EH (cell line): Measurements from ENCODE around the gene CKS1B.
"Not testable (repeated sequence)": the region's sequence is repeated elsewhere in the genome, so short reads cannot be mapped to it uniquely, and the experiment has no call there.

Experiments
- DNase-seq: peaks from one replicate; pipeline ENCODE4 v3.0.0-alpha.2; 2015; ENCODE audit warnings: low read depth

The CKS1B gene

GRCh38 chr1:154964359-154964758, 10.1 kb upstream of the CKS1B start:
- no peak for DNase-seq

- DNase-seq = no peak
Observed at GRCh38 chr1:154966111-154966510, 8.4 kb upstream of the CKS1B start.

DNA sequence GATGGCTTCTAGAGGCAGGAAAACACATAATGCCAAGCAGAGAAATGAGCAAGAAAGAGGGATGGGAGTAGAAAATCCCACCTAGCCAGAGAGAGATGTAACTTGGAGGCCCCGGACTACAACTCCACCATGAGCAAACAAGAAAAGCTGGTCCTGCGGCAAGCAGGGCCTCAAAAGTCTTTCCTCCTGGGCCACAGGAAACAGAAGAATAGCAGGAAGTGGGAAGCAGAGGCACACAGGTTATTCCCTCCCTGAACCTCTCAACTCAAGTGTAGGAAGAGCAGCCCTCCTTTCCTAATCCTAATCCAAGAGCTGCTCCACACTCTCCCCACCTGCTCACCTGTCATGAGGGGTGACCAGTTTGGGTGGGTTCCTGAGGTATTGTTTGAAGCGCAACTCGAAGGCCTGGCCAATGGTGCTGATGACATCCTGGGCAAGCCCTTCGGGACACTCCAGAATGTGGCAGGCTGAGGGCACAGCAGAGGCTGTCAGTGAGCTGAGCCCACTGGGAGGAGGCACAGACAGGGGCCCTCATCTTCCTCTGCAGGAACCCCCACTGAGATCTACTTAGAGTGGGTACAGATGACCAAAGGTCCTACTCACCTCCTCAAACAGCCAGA, 7.0 kb upstream of the CKS1B start:
- no peak for DNase-seq

DNA sequence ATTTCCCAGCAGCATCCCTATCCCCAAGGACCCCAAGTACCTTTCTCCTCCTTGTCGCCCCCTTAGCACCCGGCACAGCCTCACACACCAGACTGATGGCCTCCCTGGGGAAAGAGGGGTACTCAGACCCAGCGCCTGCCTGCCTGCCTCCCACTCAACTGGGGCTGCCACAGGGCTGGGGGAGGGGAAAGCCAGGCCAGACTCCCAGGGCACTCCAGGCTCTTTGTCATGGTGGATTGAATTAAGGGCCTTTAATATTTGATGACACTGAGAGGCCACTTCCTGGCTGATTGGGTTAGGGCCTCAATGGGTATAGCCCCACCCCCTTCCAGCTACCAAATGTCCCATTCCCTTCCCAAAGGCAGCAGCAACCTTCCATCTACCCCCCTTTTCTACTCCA, 5.8 kb upstream of the CKS1B start:
- DNase-seq = no peak

- DNase-seq = no peak
Observed at GRCh38 chr1:154969246-154969645, 5.2 kb upstream of the CKS1B start.

DNA sequence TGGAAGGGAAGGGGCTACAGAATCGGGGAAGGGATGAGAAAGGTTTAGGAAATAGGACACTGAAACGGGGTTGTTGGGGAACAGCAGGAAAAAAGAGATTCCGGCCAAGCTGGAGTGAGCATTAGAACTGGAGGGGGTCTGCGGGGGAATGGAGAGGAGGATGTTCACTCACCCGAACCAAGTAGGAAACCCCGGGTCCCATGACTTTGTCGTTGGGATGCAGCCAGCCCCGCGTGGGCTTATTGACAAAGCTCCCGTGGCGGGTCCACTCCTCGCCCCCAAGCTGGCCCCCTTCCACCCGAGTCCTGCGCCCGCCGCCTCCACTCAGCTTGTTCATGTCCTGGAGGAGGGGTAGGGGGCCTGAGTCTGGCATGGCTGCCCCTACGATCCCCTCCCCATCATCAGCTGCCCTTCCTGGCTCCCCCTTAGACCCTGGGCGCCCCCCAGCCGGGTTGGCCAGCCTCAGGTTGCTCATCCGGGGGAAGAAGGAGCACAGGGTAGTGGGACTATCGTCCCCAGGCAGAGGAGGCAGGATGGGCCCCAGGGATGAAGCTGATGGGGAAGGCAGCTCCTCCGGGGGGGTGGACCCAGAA, 4.5 kb upstream of the CKS1B start:
- DNase-seq = no peak

- peak; percentile 98 for DNase-seq
Observed at GRCh38 chr1:154970631-154971340, 3.7 kb upstream of the CKS1B start, which contains the start of gene SHC1. SHC1 (minus strand) TSS chr1:154970747; CDS start chr1:154970526, 221 bp downstream.

- no peak for DNase-seq
Observed at GRCh38 chr1:154971341-154971998, 3.0 kb upstream of the CKS1B start.

GRCh38 chr1:154972213-154972516, 2.3 kb upstream of the CKS1B start:
- DNase-seq = no peak

DNA sequence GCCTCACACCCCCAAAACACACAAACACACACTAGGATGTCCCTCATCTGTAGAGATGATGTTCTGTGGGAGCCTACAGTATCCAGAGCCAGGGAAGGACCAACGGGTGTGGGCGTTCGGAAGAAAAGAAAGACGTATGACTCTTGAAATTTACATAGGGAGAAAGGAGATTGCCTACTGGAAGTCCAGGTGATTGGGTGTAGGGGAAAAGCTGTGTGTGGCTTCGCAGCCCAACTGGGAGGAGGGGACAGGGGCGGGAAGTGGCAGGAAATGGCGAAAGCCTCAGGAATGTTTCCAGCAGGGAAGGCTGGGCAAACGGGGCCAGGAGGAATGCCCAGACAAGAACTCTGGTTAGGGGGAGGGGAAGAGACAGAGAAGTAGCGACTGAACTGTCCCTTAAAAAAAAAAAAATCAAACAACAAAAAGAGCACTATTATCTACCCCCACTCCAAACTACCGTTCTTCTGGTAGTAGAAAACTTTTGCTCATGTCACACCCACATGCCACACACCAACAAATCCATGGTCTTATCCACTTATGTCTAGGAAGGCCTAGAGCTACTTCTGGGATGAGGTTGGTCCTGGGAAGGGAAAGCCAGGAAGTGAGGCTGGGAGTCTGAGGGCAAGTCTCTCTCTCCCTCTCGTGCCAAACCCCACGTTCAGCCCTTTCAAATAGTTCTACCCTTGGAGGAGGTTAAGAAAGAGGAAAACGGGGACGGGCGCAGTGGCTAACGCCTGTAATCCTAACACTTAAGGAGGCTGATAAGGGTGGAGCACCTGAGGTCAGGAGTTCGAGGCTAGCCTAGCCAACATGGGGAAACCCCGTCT, 1.8 kb upstream of the CKS1B start:
- peak; percentile 99 for DNase-seq

DNA sequence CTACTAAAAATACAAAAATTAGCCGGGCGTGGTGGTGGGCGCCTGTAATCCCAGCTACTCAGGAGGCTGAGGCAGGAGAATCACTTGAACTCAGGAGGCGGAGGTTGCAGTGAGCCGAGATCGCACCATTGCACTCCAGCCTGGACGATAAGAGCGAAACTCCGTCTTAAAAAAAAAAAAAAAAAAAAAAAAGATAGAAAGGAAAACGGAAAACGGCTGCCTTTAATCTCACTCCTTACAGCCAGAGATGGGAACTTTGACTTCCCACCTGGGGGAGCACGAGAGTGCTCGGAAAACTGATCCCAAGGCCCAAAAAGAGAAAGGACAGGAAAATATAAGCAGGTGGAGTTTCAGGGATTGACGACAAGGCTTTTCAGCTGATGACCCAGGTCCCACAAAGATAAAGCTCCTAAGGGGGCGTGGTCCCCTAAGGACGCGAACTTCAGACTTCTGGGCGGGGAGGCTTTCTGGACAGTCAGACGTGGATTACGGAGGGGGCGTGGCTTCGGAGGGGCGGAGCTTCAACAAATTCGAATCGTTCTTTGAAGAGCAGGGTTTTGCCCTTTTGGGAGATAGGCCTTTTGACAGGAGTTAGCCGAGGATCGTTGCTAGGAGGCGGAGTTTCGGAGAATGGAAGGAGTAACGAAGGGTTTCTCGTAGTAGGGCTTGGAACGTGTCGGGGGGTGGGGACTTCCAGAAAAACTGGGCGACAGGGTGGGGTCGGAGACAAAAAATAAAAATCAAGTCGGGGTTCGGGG, 958 bp upstream of the CKS1B start:
- peak; percentile 99 for DNase-seq

- peak; percentile 97 for DNase-seq
Observed at GRCh38 chr1:154974808-154975408, 427 bp downstream of the CKS1B start.

GRCh38 chr1:154975409-154976059, 1.1 kb downstream of the CKS1B start:
- DNase-seq = peak; percentile 72

GRCh38 chr1:154977762-154978161, 3.3 kb downstream of the CKS1B start:
- DNase-seq = not testable (repeated sequence)

DNA sequence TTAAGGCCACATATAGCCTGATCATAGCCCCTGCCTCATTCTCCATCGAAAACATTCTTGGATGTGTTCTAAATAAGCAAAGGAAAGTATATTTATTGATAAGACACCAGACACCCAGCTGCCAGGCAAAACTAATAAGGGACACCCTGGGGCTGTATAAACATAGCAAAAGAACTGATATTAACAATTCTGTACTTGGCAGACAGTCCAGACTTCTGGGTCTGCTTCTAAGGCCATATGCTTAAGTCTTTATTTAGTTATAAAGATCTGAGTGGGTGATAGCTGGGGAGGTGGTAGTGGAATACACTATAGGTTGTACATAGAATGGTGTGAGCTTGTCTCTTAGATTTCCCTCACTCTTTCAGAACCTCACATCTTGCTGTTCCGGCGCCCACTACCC, 3.9 kb downstream of the CKS1B start:
- DNase-seq = no peak

DNA sequence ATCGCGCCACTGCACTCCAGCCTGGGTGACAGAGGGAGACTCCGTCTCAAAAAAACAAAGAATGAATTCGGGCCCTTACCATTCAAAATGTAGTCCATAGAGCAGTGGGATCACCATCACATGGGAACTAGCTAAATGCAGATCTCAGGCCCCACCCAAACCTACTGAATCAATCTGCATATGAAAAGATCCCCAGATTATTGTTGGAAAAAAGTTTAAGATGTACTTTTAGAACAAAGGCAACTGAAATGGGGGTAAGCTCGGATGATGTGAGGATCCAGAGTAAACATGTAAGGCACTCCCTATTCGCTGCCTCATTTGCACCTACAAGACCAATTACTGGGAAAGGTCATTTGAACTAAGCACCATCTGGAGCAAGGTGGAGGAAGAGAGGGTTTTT, 7.9 kb downstream of the CKS1B start:
- no peak for DNase-seq

DNA sequence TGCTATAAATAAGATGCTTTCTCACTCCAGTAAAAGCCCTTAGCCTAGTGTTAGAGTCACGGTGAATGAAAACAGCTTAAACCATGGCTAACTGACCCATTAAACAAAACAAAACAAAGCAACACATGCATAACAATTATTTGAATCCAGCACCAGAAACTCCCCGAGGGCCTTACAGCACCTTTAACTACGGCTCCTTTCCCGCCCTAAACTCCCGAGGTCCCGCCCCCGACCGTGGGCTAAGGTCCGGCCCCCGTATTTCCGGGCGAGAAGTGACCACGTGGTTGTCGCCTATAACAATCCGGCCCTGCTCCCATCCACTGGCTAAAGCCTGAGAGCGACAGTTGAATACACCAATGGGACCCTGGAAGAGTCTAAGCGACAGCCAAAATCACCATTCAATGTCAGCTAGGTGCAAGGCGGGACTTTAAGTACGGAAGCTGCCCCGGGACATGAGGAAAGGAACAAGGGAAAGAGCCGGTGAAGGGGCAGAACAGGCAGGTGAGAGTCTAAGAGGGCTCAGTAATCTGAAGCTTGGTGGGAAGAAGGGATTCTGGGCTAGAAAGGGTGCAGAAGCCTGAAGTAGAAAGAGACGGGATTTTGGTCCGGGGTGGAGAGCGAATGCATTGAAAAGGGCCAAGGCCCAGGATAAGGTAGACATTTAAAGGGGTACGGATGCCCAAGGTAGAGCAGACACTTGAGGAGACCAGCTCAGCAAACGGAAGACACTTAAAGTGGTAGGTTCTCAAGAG, 8.6 kb downstream of the CKS1B start, which contains the start of gene FLAD1:
Gene FLAD1, plus strand, starts transcription at position 448 of the 752 bp plus-strand sequence. CDS start 351 bp downstream, outside the sequence.
- DNase-seq = peak; percentile 100

- DNase-seq = no peak
Observed at GRCh38 chr1:154983776-154984466, 9.4 kb downstream of the CKS1B start.

- not testable (repeated sequence) for DNase-seq
Observed at GRCh38 chr1:154986736-154987135, 12.3 kb downstream of the CKS1B start.
